Superior temporal gyrus (tissue), 1 donor: Measurements from ENCODE around the gene USP36.
"Not testable (repeated sequence)": the region's sequence is repeated elsewhere in the genome, so short reads cannot be mapped to it uniquely, and the experiment has no call there.

Source experiments
- DNase-seq: peaks from one replicate; pipeline ENCODE4 v3.0.0-alpha.2; 2016; ENCODE audit errors: extremely low spot score

The USP36 gene

DNA sequence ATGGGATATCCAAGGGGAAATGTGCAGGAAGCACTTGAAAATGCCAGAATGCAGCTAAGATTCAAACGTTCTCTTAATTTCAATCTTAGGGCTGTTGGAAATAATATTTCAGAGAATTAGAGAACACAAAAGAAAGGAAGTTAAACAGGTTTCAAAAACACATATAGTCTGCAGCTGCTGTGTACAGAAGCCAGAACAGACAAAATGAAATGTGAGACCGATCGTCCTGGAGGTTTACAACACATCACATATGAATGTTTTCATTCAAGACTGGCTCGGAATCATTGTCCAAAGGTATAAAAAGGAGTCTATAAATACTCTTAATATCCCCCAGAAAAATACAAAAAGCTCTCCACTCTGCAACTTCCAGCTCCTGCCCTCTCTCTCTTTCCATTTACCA, 72.8 kb downstream of the USP36 start:
- DNase-seq = no peak

DNA sequence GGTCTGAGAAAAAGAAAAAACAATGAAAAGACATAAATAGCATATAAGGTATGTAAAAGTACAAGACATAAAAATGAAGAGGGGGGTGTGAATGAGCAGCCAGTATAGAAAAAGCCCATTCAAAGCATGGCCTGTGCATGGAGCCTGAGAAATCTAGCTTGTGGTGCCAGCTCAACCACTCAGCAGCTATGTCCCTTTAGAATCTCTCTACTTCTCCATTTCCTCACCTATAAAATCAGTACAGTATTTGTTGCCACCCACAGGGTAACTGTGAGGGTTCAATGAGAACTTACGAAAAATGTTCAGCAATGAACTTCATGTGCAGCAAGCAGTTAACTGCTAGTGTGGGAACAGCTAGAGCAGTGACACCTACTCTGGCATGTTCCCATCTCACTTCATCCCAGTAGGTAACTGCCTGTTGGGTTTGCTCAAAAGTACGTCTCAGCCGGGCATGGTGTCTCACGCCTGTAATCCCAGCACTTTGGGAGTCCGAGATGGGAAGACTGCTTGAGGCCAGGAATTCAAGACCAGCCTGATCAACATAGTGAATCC, 73.8 kb downstream of the USP36 start:
- peak; percentile 9 for DNase-seq

DNA sequence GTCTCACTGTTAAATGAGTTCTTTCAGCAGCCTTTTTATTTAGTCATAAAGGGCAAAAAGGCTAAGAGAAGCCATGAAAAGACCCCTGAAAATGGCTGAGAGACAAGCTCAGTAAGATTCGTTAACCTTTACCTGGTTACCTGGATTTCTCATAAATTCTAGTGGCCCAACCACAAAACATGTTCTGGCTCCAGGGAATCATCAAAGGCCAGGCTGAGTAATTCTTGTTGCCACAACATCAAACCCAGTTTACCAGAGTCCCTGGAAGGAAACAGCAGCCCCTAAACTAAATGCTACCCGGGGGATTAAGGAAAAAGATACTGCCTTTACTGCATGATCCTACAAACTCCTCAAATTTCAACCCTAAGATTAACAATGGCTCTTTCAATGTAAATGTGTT, 74.4 kb downstream of the USP36 start:
- no peak for DNase-seq

DNA sequence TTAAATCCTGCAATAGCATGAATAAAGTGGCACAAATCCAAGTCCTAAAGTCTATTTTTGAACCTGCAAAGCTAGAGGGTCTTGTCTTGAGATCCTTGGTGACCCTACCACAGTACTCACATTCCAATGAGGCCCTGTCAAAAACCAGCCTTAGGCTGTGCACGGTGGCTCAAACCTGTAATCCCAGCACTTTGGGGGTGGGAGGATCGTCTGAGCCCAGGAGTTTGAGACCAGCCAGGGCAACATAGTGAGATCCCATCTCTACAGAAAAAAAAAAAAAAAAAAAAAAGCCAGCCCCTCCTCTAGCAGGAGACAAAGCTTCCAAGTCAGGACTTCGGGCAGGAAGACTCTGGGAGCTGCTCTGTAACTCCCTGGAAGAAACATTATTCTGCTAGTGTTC, 74.8 kb downstream of the USP36 start:
- no peak for DNase-seq

DNA sequence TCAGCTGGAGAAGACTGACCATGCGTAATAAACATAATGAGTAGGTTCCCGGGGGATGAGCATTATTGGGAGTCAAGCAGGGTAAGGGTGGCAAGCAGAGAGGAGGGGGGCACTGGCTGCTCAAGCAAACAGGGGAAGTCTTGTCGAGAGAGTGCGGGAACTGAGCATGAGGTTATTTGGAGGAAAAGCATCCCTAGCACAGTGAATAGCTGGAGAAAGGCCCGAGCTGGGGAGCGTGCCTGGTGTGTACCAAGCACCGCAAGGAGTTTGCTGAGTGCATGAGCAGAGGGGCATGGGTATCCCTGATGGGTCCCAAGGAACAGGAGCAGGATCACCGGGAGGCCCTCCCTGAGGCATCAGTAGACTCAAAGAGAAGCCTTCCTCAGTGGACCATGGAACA, 75.7 kb downstream of the USP36 start:
- no peak for DNase-seq

DNA sequence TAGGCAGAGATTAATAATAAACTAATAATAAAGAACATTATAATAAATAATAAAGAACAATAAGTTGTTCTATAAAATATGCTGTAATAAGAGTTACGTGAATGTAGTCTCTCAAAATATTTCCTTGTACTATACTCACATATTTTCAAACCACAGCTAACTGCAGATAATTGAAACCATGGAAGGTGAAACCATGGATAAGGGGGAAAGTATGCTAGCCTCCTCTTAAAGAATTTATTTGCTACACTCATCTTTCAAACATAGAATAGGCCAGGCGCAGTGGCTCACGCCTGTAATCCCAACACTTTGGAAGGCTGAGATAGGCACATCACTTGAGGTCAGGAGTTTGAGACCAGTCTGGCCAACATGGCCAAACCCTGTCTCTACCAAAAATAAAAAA, 77.1 kb downstream of the USP36 start:
- no peak for DNase-seq

DNA sequence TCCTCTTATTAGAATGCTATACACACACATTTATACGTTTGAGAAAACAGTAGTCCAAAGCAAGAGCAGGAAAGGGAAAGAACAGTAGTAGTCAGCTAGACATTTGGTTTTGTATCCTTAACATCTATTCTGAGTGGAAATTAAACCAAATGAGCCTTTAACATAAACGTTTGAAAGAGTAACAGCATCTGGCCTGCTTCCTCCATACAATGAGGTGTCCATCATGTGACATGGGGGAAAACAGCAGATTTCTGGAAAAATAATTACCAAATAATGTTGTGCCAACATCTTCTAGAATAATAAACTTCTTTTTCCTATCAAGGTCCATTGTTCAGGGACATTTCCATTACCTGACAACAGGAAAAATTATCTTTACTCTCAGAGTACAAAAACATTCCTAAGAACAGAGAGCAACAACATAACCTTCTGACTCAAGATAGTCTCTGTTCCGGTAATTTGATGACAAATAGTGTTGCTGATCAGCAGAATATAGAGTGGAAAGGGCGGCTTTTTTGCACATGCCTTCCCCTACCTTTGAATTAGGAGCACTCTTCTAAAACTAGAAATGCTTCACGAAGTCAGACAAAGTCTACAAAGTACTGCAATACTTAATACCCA, 78.7 kb downstream of the USP36 start:
- DNase-seq = peak; percentile 13

DNA sequence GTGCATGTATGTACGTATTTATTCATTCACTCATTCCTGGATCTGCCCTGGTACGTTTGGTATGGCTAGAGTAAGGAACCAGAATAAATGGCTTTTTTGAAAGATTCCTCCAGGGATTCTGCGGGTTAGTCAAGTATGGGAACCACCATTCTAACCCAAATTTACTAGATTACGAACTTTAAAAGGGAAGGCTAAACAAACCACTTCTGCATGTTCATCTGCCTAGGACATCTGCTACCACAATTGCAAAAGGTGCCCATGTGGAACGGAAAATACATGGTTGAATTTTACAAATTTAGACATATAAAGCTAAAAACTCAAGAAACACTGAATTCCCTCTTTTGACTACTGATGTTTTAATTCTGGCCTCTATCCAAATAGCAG, 80.7 kb downstream of the USP36 start:
- no peak for DNase-seq

DNA sequence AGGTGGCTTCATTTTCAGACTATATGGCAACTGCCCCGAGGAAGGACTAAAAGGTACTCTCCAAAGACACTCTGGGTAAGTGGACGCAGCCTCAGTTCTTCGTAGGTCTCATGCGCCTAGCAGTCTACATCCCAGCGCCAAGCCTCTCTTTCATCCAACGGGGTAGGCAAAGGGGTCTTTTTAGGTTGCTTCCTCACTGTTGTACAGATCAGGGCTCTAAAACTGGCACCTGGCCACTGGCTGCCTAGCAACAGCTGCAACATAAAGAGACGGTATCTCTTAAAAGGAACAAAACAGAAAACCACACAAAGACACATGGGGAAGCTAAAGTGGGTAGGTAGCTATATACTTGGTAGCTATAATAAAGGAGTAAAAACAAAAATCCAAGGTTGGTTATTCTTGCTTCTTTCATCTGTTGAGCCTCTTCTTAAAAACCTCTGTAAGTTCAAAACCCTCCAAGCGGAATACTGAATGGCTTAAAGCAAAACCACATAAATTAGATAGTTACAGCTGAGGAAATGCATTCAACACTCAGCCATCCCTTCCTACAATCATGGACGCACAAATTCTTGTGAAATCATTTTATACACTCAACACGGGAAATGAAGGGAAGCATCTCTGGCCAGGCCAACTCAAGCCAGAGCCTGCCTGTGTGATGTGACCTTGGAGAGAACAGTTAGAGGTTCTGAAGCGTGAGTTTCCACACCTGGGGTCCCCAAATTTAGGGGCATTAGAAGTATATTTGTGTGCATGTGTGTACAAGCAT, 81.2 kb downstream of the USP36 start:
- DNase-seq = no peak

DNA sequence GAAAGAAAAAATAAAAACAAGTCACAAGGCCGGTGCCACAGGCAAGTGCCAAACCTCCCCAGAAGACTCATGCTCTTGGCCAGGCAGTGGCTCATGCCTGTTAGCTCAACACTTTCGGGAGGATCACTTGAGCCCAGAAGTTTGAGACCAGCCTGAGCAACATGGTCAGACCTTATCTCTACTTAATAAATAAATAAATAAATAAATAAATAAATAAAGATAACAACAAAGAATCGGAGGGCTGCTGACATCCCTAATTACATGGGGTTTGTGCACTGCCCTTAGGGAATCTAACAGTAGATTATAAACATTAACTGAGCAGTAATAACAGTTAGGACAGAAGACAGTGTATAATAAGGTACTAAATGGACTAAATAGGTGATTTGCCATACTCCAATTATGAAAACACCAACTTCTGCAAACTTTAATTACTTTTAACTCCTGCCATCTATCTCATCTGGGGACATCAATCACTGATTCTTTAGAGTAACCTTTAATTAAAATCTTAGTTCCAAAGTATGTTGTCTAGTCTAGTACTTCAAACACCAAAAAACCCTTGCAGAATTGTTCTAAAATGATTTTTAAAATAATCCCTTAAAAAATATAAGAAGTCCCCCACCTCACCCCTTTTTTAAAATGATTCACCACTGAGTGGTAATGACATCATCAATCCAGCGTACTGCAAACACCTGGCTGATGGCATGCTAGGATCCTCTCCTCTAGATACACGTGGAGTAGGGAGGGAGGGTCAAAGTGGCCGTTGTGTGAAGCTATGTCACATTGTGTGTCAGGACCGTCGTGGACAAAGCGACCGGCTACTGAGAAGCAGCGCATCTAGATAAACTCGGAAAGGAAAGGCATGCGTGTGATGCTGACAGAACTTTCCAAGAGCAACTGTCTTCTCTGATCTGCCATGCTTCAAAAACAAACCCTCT, 87.0 kb downstream of the USP36 start:
- DNase-seq = no peak

DNA sequence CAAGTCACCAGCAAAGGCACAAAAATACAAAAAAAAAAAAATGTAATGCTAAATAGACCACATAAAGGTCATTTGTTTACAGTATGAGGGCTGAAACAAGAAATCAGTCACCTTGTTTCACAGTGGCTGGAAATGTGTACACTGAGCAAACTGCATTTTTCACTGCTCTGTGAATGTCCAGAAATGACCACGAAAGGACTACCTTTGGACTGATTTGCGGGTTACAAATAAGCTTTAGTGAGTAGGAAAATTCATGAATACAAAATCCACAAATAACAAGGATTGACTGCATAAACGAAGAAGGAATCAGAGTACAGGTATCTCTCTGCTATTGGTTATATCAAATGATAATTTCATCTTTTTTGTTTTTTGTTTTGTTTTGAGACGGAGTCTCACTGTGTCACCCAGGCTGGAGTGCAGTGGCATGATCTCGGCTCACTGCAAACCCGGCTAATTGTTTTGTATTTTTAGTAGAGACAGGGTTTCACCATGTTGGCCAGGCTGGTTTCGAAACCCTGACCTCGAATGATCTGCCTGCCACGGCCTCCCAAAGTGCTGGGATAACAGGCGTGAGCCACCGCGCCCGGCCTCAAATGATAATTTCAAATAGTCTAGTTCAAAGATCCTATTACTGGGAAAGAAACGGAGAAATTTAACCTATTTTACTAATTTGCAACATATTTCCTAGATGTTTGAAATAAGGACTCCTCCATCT, 89.0 kb downstream of the USP36 start:
- DNase-seq = no peak

DNA sequence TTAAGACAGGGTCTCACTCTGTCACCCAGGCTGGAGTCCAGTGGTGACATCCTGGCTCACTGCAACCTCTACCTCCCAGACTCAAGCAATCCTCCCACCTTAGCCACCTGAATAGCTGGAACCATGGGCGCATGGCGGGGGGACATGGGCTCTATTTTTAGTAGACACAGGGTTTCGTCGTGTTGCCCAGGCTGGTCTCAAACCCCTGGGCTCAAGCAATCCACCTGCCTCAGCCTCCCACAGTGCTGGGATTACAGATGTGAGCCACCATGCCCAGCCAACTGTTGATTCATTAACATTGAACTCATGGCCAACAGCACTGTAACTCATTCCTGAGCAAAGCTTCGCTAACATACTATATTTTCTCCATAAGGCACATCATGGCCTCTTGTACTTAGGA, 89.6 kb downstream of the USP36 start:
- not testable (repeated sequence) for DNase-seq

DNA sequence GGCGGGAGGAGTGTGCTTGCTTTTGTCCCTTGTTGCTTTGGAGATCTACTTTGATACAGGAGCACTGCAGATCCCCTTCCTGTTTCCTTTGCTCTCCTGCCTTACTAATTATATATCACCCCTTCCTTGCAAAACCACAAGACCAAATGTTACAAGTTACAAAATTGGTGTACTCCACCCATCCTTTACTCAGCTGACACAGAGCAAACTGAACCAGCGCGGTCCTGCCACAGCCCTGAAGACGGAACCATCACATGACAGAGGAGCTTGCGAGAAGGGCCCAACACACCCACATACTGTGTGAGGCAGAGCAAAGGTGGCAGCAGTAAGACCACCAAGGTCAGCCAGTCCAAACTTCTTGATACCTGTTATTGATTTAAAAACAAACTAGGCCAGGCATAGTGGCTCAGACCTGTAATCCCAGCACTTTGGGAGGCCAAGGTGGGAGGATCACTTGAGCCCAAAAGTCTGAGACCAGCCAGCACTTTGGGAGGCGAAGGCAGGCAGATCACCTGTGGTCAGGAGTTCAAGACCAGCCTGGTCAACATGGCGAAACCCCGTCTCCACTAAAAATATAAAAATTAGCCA, 91.8 kb downstream of the USP36 start:
- no peak for DNase-seq

DNA sequence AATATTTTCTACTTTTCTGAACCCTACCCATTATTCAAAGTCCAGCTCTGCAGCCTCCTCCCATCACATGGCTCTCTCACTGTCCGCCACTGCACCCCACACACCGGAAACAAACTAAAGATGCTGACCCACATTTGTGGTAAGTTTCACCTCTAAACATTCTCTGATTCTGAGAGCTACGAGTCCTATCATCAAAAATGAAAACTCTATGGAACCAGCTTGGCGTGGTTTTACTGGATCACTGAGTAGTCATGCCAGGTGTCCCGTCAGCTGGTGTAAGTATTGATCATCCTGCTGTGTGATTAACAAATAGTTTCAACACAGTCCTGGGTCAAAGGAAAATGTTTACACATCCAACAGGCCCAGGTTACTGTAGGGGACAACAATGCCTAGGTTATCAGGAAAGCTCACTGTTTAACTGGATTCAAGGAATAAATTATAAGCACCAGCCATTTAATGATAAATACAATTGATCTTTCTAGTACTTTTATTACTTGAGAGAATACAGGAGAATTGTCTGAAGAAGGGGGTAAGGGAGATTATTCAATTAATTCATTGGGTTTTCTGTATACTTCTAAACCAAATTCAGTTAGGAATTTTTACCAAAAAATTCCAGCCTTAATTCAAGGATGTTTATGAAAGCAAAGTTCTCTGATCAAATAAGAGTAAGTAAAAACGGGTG, 92.4 kb downstream of the USP36 start:
- no peak for DNase-seq

DNA sequence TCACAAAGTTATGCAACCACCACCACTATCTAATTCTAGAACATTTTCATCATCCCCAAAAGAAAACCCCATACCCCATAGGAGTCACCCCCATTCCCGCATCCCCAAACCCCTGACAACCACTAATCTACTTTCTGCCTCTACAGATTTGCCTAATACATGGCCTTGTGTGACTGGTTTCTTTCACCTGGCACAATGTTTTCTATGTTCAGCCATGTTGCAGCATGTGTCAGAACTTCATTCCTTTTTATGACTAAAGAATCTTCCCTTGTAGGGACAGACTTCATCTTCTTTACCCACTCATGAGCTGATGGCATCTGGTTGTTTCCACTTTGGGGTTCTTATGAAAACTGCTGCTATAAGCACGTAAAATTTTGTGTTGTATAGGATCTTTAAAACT, 93.1 kb downstream of the USP36 start:
- DNase-seq = no peak

DNA sequence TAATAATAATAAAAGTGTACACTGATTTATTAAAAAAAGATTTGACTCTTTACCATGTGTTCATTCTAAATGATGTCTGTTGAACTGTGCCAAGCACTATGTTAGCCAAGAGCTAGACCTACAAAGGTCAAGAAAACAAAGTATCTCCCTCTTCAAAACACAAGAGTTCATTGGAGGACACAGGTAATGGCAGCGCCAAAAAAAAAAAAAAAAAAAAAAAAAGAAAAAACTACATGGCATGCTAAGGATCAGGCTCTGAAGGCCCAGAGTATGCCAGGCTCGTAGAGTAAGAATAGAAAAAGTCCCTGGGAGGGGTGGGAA, 93.7 kb downstream of the USP36 start:
- no peak for DNase-seq

DNA sequence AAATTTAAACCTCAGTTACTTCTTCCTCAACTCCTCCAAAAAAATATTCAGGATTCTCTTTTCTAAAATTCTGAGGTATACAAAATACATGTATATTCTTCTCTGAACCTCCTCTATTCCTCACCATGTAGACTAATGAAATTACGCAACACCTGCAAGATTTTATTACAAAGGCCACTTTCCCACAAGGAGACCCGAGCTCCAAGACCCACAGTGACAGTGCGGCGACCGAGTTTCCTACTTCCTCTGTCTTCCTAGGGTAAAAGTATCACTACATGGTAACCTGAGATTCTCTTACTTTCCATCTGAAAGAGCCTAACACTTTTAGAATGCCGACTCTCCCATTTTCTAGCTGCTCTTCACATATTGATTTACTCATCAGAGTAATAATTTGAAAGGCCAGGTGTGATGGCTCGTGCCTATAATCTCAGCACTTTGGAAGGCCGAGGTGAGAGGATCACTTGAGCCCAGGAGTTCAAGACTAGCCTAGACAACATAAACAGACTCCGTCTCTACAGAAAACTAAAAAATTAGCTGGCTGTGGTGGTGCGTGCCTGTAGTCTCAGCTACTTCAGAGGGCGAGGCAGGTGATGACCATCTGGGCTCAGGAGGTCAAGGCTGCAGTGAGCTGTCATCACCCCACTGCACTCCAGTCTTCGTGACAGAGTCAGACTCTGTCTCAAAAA, 94.2 kb downstream of the USP36 start:
- no peak for DNase-seq
